ENCODE measurements around the gene HERPUD1. TPM values are rescaled to one million over a fixed set of nuclear protein-coding genes. Genes with fewer than 3 reads are reported as not detected.

Gene HERPUD1
- total and polyA plus RNA-seq, 2 of the 13 experiments (the other 11 are each of a cell fraction or from before 2014, with no cell fraction given) = 96.2 to 323 TPM

GRCh38 chr16:56967733-56968132, 35.8 kb downstream of the HERPUD1 start (continued):
- no peak for TF ChIP-seq KIAA2018 (CRISPR knock-in tag; IDR thresholded peaks at IDR 0.05; ENCODE audit: borderline replicate concordance)
- TF ChIP-seq ZNF75D (CRISPR knock-in tag; IDR thresholded peaks at IDR 0.05; ENCODE audit: borderline replicate concordance) = no peak
- TF ChIP-seq ZNF576 (CRISPR knock-in tag; IDR thresholded peaks at IDR 0.05) = no peak
- no peak for TF ChIP-seq ZNF773 (CRISPR knock-in tag; IDR thresholded peaks at IDR 0.05; ENCODE audit: borderline replicate concordance)
- TF ChIP-seq ATF7-NPFF (CRISPR knock-in tag; IDR thresholded peaks at IDR 0.05; ENCODE audit: low read depth) = no peak
- no peak for TF ChIP-seq MED8 (CRISPR knock-in tag; IDR thresholded peaks at IDR 0.05; ENCODE audit: insufficient replicate concordance)
- no peak for TF ChIP-seq MEF2D (CRISPR knock-in tag; IDR thresholded peaks at IDR 0.05)
- TF ChIP-seq ZNF724P (CRISPR knock-in tag; IDR thresholded peaks at IDR 0.05; ENCODE audit: borderline replicate concordance) = no peak
- no peak for TF ChIP-seq ZNF543 (CRISPR knock-in tag; IDR thresholded peaks at IDR 0.05)
- TF ChIP-seq DDIT3 (CRISPR knock-in tag; IDR thresholded peaks at IDR 0.05) = no peak
- no peak for TF ChIP-seq SSRP1 (CRISPR knock-in tag; IDR thresholded peaks at IDR 0.05)
- TF ChIP-seq NR2F6 (IDR thresholded peaks at IDR 0.05) = peak; percentile 60; the same call in 1 of the 2 replicates
- peak; percentile 71; the same call in 1 of the 2 replicates for TF ChIP-seq NR2F6 (CRISPR knock-in tag; IDR thresholded peaks at IDR 0.05)
- no peak for TF ChIP-seq CC2D1A (CRISPR knock-in tag; IDR thresholded peaks at IDR 0.05)
- no peak for TF ChIP-seq THYN1 (CRISPR knock-in tag; IDR thresholded peaks at IDR 0.05; ENCODE audit: borderline replicate concordance, low read depth)
- no peak for TF ChIP-seq ZNF230 (CRISPR knock-in tag; IDR thresholded peaks at IDR 0.05)
- TF ChIP-seq HNRNPL (IDR thresholded peaks at IDR 0.05; ENCODE audit: low read depth, low read length) = no peak
- TF ChIP-seq SP1 (IDR thresholded peaks at IDR 0.05) = no peak
- TF ChIP-seq SP1 (CRISPR knock-in tag; IDR thresholded peaks at IDR 0.05) = no peak
- peak; percentile 52; the same call in 1 of the 2 replicates for TF ChIP-seq SOX5 (CRISPR knock-in tag; IDR thresholded peaks at IDR 0.05; ENCODE audit: borderline replicate concordance)
- no peak for TF ChIP-seq U2AF2 (IDR thresholded peaks at IDR 0.05; ENCODE audit: low read depth, low read length)
- 0 out of 2 replicates have a peak, but pooled peaks have one; percentile 54 for TF ChIP-seq FOXJ3 (CRISPR knock-in tag; IDR thresholded peaks at IDR 0.05; ENCODE audit: borderline replicate concordance)
- TF ChIP-seq NFE2L1 (CRISPR knock-in tag; IDR thresholded peaks at IDR 0.05; ENCODE audit: borderline replicate concordance) = no peak
- no peak for TF ChIP-seq PHF20 (CRISPR knock-in tag; IDR thresholded peaks at IDR 0.05)
- TF ChIP-seq MTF1 (CRISPR knock-in tag; IDR thresholded peaks at IDR 0.05) = no peak
- TF ChIP-seq MAFG (CRISPR knock-in tag; IDR thresholded peaks at IDR 0.05) = no peak
